Mammary epithelial cell (primary cell): ENCODE measurements around the gene PTPN1.

ENCODE experiments used
- EZH2 ChIP-seq: IDR thresholded peaks from 2 replicates; pipeline ENCODE4 v1.6.1; 2012; ENCODE audit warnings: low read length, inconsistent platforms, borderline replicate concordance
- TF ChIP-seq, protein P1 (sequence below), 2 donors: IDR thresholded peaks in 1 of 2; conservative IDR thresholded peaks in 1 of 2; 2 replicates each; pipeline ENCODE4 v1.5.1; 2011 to 2012; ENCODE audit warnings: inconsistent platforms in 2 of 2, low read length in 2 of 2, mild to moderate bottlenecking in 2 of 2, control low read depth in 1 of 2, low read depth in 1 of 2; ENCODE audit not compliant: insufficient read depth in 1 of 2; ENCODE audit errors: extremely low read depth in 1 of 2

DNA sequence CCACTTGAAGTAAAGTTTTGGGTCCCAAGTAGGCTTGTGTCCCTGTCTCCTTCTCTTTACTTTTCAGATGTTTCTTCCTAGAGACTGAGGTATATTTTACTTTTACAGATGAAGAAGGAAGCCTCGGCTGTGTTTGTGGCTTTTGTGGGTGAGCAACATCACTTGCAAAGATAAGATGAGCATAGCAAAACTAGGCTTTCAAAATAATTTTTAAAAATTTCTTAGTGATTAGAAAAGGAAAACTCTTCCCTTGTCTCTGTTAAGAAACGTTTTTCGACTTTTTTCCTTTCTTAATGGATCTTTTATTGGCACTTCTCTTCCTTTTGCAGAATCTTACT, 7.6 kb downstream of the PTPN1 start:
- TF ChIP-seq, protein P1, sequence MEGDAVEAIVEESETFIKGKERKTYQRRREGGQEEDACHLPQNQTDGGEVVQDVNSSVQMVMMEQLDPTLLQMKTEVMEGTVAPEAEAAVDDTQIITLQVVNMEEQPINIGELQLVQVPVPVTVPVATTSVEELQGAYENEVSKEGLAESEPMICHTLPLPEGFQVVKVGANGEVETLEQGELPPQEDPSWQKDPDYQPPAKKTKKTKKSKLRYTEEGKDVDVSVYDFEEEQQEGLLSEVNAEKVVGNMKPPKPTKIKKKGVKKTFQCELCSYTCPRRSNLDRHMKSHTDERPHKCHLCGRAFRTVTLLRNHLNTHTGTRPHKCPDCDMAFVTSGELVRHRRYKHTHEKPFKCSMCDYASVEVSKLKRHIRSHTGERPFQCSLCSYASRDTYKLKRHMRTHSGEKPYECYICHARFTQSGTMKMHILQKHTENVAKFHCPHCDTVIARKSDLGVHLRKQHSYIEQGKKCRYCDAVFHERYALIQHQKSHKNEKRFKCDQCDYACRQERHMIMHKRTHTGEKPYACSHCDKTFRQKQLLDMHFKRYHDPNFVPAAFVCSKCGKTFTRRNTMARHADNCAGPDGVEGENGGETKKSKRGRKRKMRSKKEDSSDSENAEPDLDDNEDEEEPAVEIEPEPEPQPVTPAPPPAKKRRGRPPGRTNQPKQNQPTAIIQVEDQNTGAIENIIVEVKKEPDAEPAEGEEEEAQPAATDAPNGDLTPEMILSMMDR (conservative IDR thresholded peaks at IDR 0.05 in 1 of 2, IDR thresholded peaks at IDR 0.05 in 1 of 2; ENCODE audit: extremely low read depth in 1 of 2, insufficient read depth in 1 of 2, low read depth in 1 of 2, low read length in 2 of 2): no peak
- TF ChIP-seq EZH2: no peak
